ENCODE data around the gene FOXG1. TPM values are rescaled to one million over a fixed set of nuclear protein-coding genes. Genes with fewer than 3 reads are reported as not detected.

The FOXG1 gene
- polyA plus RNA-seq, 3 donors from 2014 or later, result not detected

- Mint-ChIP-seq H3K9me3 (peaks cover 21 to 74% (median 34%) of the 10 kb centered on the region in 6 donors), H3K27ac (no peak overlapping the region), H3K4me1 (peaks cover 0 to 2% of the 10 kb centered on the region in 2 donors), H3K36me3 (peaks cover 0 to 8% (median 0%) of the 10 kb centered on the region in 3 donors), H3K27me3 (ENCODE audit: low read depth in 3 of 3) (peaks cover 21 to 28% (median 27%) of the 10 kb centered on the region in 3 donors), H3K4me3 (no peak overlapping the region)
- no peak for DNase-seq
Measured at GRCh38 chr14:28756884-28757570, 9.6 kb upstream of the FOXG1 start.

- Mint-ChIP-seq H3K27ac (no peak overlapping the region), H3K27me3 (ENCODE audit: low read depth in 3 of 3) (peaks cover 25 to 28% (median 27%) of the 10 kb centered on the region in 3 donors), H3K4me1 (peaks cover 0 to 2% of the 10 kb centered on the region in 2 donors), H3K36me3 (peaks cover 0 to 8% (median 0%) of the 10 kb centered on the region in 3 donors), H3K4me3 (no peak overlapping the region), H3K9me3 (peaks cover 26 to 80% (median 39%) of the 10 kb centered on the region in 6 donors)
- no peak for DNase-seq
Measured at GRCh38 chr14:28757786-28758185, 8.8 kb upstream of the FOXG1 start.

- Mint-ChIP-seq H3K9me3 (peaks cover 22 to 79% (median 39%) of the 10 kb centered on the region in 6 donors), H3K4me3 (no peak overlapping the region), H3K36me3 (peaks cover 0 to 8% (median 0%) of the 10 kb centered on the region in 3 donors), H3K27me3 (ENCODE audit: low read depth in 3 of 3) (peaks cover 25 to 26% (median 26%) of the 10 kb centered on the region in 3 donors), H3K4me1 (peaks cover 0 to 2% of the 10 kb centered on the region in 2 donors), H3K27ac (no peak overlapping the region)
- DNase-seq, result no peak
Measured at GRCh38 chr14:28758253-28758884, 8.2 kb upstream of the FOXG1 start.

GRCh38 chr14:28758885-28759652 is 7.5 kb upstream of the FOXG1 start:
- no peak for DNase-seq
- Mint-ChIP-seq H3K36me3 (peaks cover 0 to 8% (median 0%) of the 10 kb centered on the region in 3 donors), H3K27ac (no peak overlapping the region), H3K27me3 (ENCODE audit: low read depth in 3 of 3) (peaks cover 25 to 29% (median 28%) of the 10 kb centered on the region in 3 donors), H3K9me3 (peaks cover 27 to 72% (median 39%) of the 10 kb centered on the region in 6 donors), H3K4me1 (peaks cover 0 to 2% of the 10 kb centered on the region in 2 donors), H3K4me3 (no peak overlapping the region)

GRCh38 chr14:28759653-28760313 is 6.8 kb upstream of the FOXG1 start:
- Mint-ChIP-seq H3K27ac (no peak overlapping the region), H3K4me3 (no peak overlapping the region), H3K4me1 (peaks cover 0 to 2% of the 10 kb centered on the region in 2 donors)

GRCh38 chr14:28760431-28760996 is 6.1 kb upstream of the FOXG1 start:
- H3K9me3 Mint-ChIP-seq, result peaks cover 30 to 65% (median 38%) of the 10 kb centered on the region in 6 donors

More at GRCh38 chr14:28759653-28760313, 6.8 kb upstream of the FOXG1 start:
- Mint-ChIP-seq H3K36me3 (peaks cover 0 to 8% (median 0%) of the 10 kb centered on the region in 3 donors), H3K9me3 (peaks cover 27 to 65% (median 38%) of the 10 kb centered on the region in 6 donors), H3K27me3 (ENCODE audit: low read depth in 3 of 3) (peaks cover 25 to 29% (median 28%) of the 10 kb centered on the region in 3 donors)
- DNase-seq, result no peak

GRCh38 chr14:28761438-28762291 is 4.9 kb upstream of the FOXG1 start:
- Mint-ChIP-seq H3K27ac (no peak overlapping the region), H3K4me3 (peak overlapping the region in 1 of 5 donors; percentile 9)
- no peak for DNase-seq

More at GRCh38 chr14:28760431-28760996, 6.1 kb upstream of the FOXG1 start:
- Mint-ChIP-seq H3K27me3 (ENCODE audit: low read depth in 3 of 3) (peaks cover 25 to 31% (median 28%) of the 10 kb centered on the region in 3 donors), H3K27ac (no peak overlapping the region), H3K4me1 (peaks cover 3 to 5% of the 10 kb centered on the region in 2 donors), H3K4me3 (peak overlapping the region in 1 of 5 donors; percentile 10), H3K36me3 (peaks cover 0 to 8% (median 4%) of the 10 kb centered on the region in 3 donors)
- DNase-seq, result no peak

GRCh38 chr14:28762303-28762954 is 4.2 kb upstream of the FOXG1 start:
- H3K27me3 Mint-ChIP-seq (ENCODE audit: low read depth in 3 of 3), result peaks cover 23 to 30% (median 27%) of the 10 kb centered on the region in 3 donors
- H3K4me3 Mint-ChIP-seq, result no peak overlapping the region
- DNase-seq, result no peak
- H3K9me3 Mint-ChIP-seq, result peaks cover 29 to 66% (median 37%) of the 10 kb centered on the region in 6 donors
- peaks cover 4% of the 10 kb centered on the region in 3 donors for H3K36me3 Mint-ChIP-seq
- no peak overlapping the region for H3K27ac Mint-ChIP-seq
- peaks cover 6 to 11% of the 10 kb centered on the region in 2 donors for H3K4me1 Mint-ChIP-seq

More at GRCh38 chr14:28761438-28762291, 4.9 kb upstream of the FOXG1 start:
- Mint-ChIP-seq H3K27me3 (ENCODE audit: low read depth in 3 of 3) (peaks cover 25 to 34% (median 31%) of the 10 kb centered on the region in 3 donors), H3K36me3 (peaks cover 4 to 8% (median 4%) of the 10 kb centered on the region in 3 donors), H3K9me3 (peaks cover 30 to 70% (median 40%) of the 10 kb centered on the region in 6 donors), H3K4me1 (peaks cover 6 to 11% of the 10 kb centered on the region in 2 donors)

- no peak for DNase-seq
- Mint-ChIP-seq H3K36me3 (peaks cover 4% of the 10 kb centered on the region in 3 donors), H3K27me3 (ENCODE audit: low read depth in 3 of 3) (peaks cover 23 to 31% (median 27%) of the 10 kb centered on the region in 3 donors), H3K9me3 (peaks cover 25 to 61% (median 38%) of the 10 kb centered on the region in 6 donors), H3K4me1 (peaks cover 6 to 11% of the 10 kb centered on the region in 2 donors), H3K27ac (no peak overlapping the region), H3K4me3 (no peak overlapping the region)
Measured at GRCh38 chr14:28762955-28763326, 3.6 kb upstream of the FOXG1 start.

- DNase-seq, result no peak
- H3K4me3 Mint-ChIP-seq, result peak overlapping the region in 1 of 5 donors; percentile 21
- H3K36me3 Mint-ChIP-seq, result peaks cover 4 to 6% (median 6%) of the 10 kb centered on the region in 3 donors
- H3K4me1 Mint-ChIP-seq, result peaks cover 4 to 11% of the 10 kb centered on the region in 2 donors
- peaks cover 25 to 61% (median 38%) of the 10 kb centered on the region in 6 donors for H3K9me3 Mint-ChIP-seq
- H3K27me3 Mint-ChIP-seq (ENCODE audit: low read depth in 3 of 3), result peaks cover 21 to 30% (median 24%) of the 10 kb centered on the region in 3 donors
- H3K27ac Mint-ChIP-seq, result no peak overlapping the region
Measured at GRCh38 chr14:28763751-28764256, 2.8 kb upstream of the FOXG1 start.

Measured in immature natural killer cell (primary cell).